ENCODE results near the gene KCNQ1. TPM values are rescaled to one million over a fixed set of nuclear protein-coding genes. Genes with fewer than 3 reads are reported as not detected.

Gene KCNQ1
- polyA plus RNA-seq, 1 of the 3 experiments (the other 2 are of a cell fraction): 0.05 TPM

- TF ChIP-seq PBX3 (IDR thresholded peaks at IDR 0.05) (no peak), MXI1 (IDR thresholded peaks at IDR 0.05; ENCODE audit: low read depth, low read length) (no peak), EZH2phosphoT487 (IDR thresholded peaks at IDR 0.05; ENCODE audit: borderline replicate concordance, low read depth) (no peak), REST (IDR thresholded peaks at IDR 0.05; ENCODE audit: low read depth, low read length) (no peak), RAD21 (IDR thresholded peaks at IDR 0.05; ENCODE audit: low read length) (no peak), RFX5 (IDR thresholded peaks at IDR 0.05; ENCODE audit: low read length) (no peak), EP300 (IDR thresholded peaks at IDR 0.05; ENCODE audit: borderline replicate concordance in 1 of 2, low read depth in 1 of 2, low read length in 1 of 2) (no peak), FOXM1 (IDR thresholded peaks at IDR 0.05; ENCODE audit: low read depth) (no peak)
These were observed 394.0 kb downstream of the KCNQ1 start (continued) for GRCh38 chr11:2838676-2839294.

GRCh38 chr11:2839395-2839943 lies 394.7 kb downstream of the KCNQ1 start:
- no peak overlapping the region for H3K4me2 ChIP-seq
- no peak overlapping the region for H2AFZ ChIP-seq (ENCODE audit: low read depth)
- H3K27me3 ChIP-seq (ENCODE audit: insufficient read depth): no peaks in the 10 kb centered on the region
- no peaks in the 10 kb centered on the region for H3K9me2 ChIP-seq
- ChIA-PET CTCF (no interaction called here), POLR2A (interaction anchor here (1.2 kb wide), 1 partner anchor 257 kb away, joined by 3 read pairs; no protein-coding TSS in a partner anchor)
- DNase-seq: peak; percentile 86
- H4K20me1 ChIP-seq (ENCODE audit: insufficient read depth): no peaks in the 10 kb centered on the region
- no peaks in the 10 kb centered on the region for H3F3A ChIP-seq (replicated peaks; ENCODE audit: insufficient read depth)
- WGBS (ENCODE audit: low lambda C conversion rate): 69% methylated on average over 23 of the region's 23 CpGs
- peaks cover 0 to 33% of the 10 kb centered on the region in 2 experiments; a peak in 1 of 4 replicates for H3K4me1 ChIP-seq (ENCODE audit: control insufficient read depth in 1 of 2, insufficient read depth in 2 of 2, low read depth in 1 of 2, low read length in 1 of 2)
- peak overlapping the region in 1 of 2 experiments; percentile 28; a peak in 1 of 4 replicates for H3K27ac ChIP-seq (ENCODE audit: low read depth in 2 of 2, low read length in 1 of 2)
- H3K9ac ChIP-seq: no peak overlapping the region
- H3K9me3 ChIP-seq: no peaks in the 10 kb centered on the region
- no peaks in the 10 kb centered on the region for H3K79me2 ChIP-seq (ENCODE audit: insufficient read depth)
- H3K4me3 ChIP-seq (ENCODE audit: low read depth in 2 of 2, low read length in 1 of 2): no peak overlapping the region
- TF ChIP-seq MXI1 (IDR thresholded peaks at IDR 0.05; ENCODE audit: low read depth, low read length): peak; percentile 66; the same call in 1 of the 2 replicates
- no peak for TF ChIP-seq ZBTB33 (IDR thresholded peaks at IDR 0.05; ENCODE audit: borderline replicate concordance, low read depth)
- no peaks in the 10 kb centered on the region for H3K36me3 ChIP-seq (replicated peaks in 1 of 2; ENCODE audit: control insufficient read depth in 1 of 2, insufficient read depth in 2 of 2, low read length in 1 of 2)

Data from SK-N-SH (cell line).